ENCODE data around the gene KCNQ1.

GRCh38 chr11:2781408-2782274 lies 336.8 kb downstream of the KCNQ1 start:
- TF ChIP-seq CTCF (optimal IDR thresholded peaks at IDR 0.05 in 1 of 3, IDR thresholded peaks at IDR 0.05 in 1 of 3, conservative IDR thresholded peaks at IDR 0.05 in 1 of 3; ENCODE audit: extremely low read depth in 1 of 3, insufficient read depth in 2 of 3, low read length in 3 of 3) (no peak), EZH2 (IDR thresholded peaks at IDR 0.05; ENCODE audit: low read length) (no peak)

Data from keratinocyte (primary cell).